Breast epithelium (tissue), 3 donors: Measurements from ENCODE around the gene EPHA2.

Experiments used
- CTCF ChIP-seq, 3 donors: fragments of 450-650 bp; IDR thresholded peaks; one replicate each; pipeline ENCODE4 v1.5.1; 2016 to 2017; ENCODE audit warnings: antibody characterized with exemption in 3 of 3, mild to moderate bottlenecking in 3 of 3, moderate library complexity in 3 of 3
- POLR2AphosphoS5 ChIP-seq, 3 donors: sonication (generic); formaldehyde crosslinking; IDR thresholded peaks; one replicate each; pipeline ENCODE4 v1.6.1; 2017; ENCODE audit warnings: antibody characterized with exemption in 3 of 3

- TF ChIP-seq CTCF (IDR thresholded peaks at IDR 0.05): no peak
- TF ChIP-seq POLR2AphosphoS5 (IDR thresholded peaks at IDR 0.05): no peak
Observed at GRCh38 chr1:16087733-16088132, 68.1 kb downstream of the EPHA2 start.
